GM18511 (cell line): ENCODE measurements around the gene FAT1.

Source experiments
- ATAC-seq: cut with Tn5 transposase; IDR thresholded peaks from one replicate; pipeline ENCODE4 v1.9.1; 2021; ENCODE audit warnings: mild to moderate bottlenecking, moderate library complexity; ENCODE audit not compliant: unreplicated experiment

FAT1 gene

GRCh38 chr4:186755550-186756519 lies 32.2 kb upstream of the FAT1 start:
- ATAC-seq, result no peak

- ATAC-seq, result no peak
Observed at GRCh38 chr4:186754976-186755375, 31.3 kb upstream of the FAT1 start.

- ATAC-seq, result no peak
Observed at GRCh38 chr4:186752325-186752724, 28.7 kb upstream of the FAT1 start.

- ATAC-seq, result no peak
Observed at GRCh38 chr4:186749611-186750281, 26.1 kb upstream of the FAT1 start.

- no peak for ATAC-seq
Observed at GRCh38 chr4:186746581-186746980, 22.9 kb upstream of the FAT1 start.

GRCh38 chr4:186743261-186743660 lies 19.6 kb upstream of the FAT1 start:
- no peak for ATAC-seq

- no peak for ATAC-seq
Observed at GRCh38 chr4:186740822-186741221, 17.2 kb upstream of the FAT1 start.

GRCh38 chr4:186739802-186740434 lies 16.3 kb upstream of the FAT1 start:
- ATAC-seq, result no peak

- ATAC-seq, result no peak
Observed at GRCh38 chr4:186739317-186739716, 15.7 kb upstream of the FAT1 start.

GRCh38 chr4:186738421-186738820 lies 14.8 kb upstream of the FAT1 start:
- no peak for ATAC-seq

GRCh38 chr4:186737427-186737826 lies 13.8 kb upstream of the FAT1 start:
- ATAC-seq, result no peak

- no peak for ATAC-seq
Observed at GRCh38 chr4:186736466-186736865, 12.8 kb upstream of the FAT1 start.

- no peak for ATAC-seq
Observed at GRCh38 chr4:186734251-186734650, 10.6 kb upstream of the FAT1 start.

GRCh38 chr4:186733778-186734177 lies 10.1 kb upstream of the FAT1 start:
- ATAC-seq, result no peak

- no peak for ATAC-seq
Observed at GRCh38 chr4:186730621-186731020, 7.0 kb upstream of the FAT1 start.

GRCh38 chr4:186729856-186730255 lies 6.2 kb upstream of the FAT1 start:
- ATAC-seq, result no peak

GRCh38 chr4:186728631-186729271 lies 5.1 kb upstream of the FAT1 start:
- no peak for ATAC-seq

- no peak for ATAC-seq
Observed at GRCh38 chr4:186727977-186728519, 4.4 kb upstream of the FAT1 start.

GRCh38 chr4:186727169-186727976 lies 3.7 kb upstream of the FAT1 start:
- no peak for ATAC-seq
